Brain microvascular endothelial cell (primary cell): ENCODE data around the gene C1QTNF7.
A peak's percentile ranks its signal among the peaks of the same experiment; 100 is the strongest.

Experiments
- DNase-seq: peaks from one replicate; pipeline ENCODE4 v3.0.0-alpha.2; 2020
- H3K27ac ChIP-seq: fragments of 250-450 bp; sonication (Bioruptor Pico); 2 replicates; pipeline ENCODE4 v1.5.1; 2020; ENCODE audit warnings: mild to moderate bottlenecking, moderate library complexity
- H3K27me3 ChIP-seq: fragments of 250-450 bp; sonication (Bioruptor Pico); replicated peaks from 2 replicates; pipeline ENCODE4 v1.5.1; 2020; ENCODE audit warnings: mild to moderate bottlenecking
- H3K36me3 ChIP-seq: fragments of 250-450 bp; sonication (Bioruptor Pico); replicated peaks from 2 replicates; pipeline ENCODE4 v1.5.1; 2020; ENCODE audit warnings: mild to moderate bottlenecking
- H3K4me3 ChIP-seq: 2 replicates; pipeline ENCODE4 v1.5.1; 2011; ENCODE audit warnings: low read depth, mild to moderate bottlenecking, control low read depth, low read length, moderate library complexity
- CTCF ChIP-seq: IDR thresholded peaks from 2 replicates; pipeline ENCODE4 v1.5.1; 2011; ENCODE audit warnings: low read depth, mild to moderate bottlenecking, moderate library complexity, low read length, control low read depth, inconsistent platforms; ENCODE audit errors: missing control alignments
- in situ Hi-C: cut with HindIII; loops from 2 replicates; pipeline ENCODE4 v1.10.0; 2017; ENCODE audit warnings: low sequenced_read_pairs, low pct_ligation_motif_present

The C1QTNF7 gene

DNA sequence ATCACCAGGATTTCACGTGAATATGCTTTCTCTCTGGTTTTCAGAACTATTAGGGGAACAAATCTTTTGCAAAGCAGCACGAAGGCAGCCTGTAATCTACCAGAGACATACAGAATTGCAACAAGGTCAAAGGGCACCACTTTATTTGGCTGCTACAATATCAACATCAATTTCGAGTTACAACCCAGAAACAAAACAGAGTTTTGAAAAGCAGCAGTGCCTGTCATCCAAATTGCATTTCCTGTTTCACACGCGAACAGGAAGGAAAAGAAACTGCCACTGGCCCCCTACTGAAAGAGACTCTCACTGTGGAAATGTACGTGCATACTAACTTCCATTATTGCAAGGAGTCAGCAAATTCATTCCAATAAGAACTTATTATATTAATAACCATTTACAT lies 17.1 kb upstream of the C1QTNF7 start:
- in situ Hi-C loops: no loop called here
- DNase-seq: no peak
- Histone ChIP-seq H3K4me3 (no peak overlapping the region), H3K27ac (no peak overlapping the region), H3K27me3 (no peaks in the 10 kb centered on the region), H3K36me3 (no peaks in the 10 kb centered on the region)
- no peak for TF ChIP-seq CTCF

GRCh38 chr4:15412461-15412860 lies 15.4 kb upstream of the C1QTNF7 start:
- no peak for TF ChIP-seq CTCF
- DNase-seq: no peak
- H3K27ac ChIP-seq: no peak overlapping the region
- in situ Hi-C loops: no loop called here
- no peaks in the 10 kb centered on the region for H3K36me3 ChIP-seq
- no peak overlapping the region for H3K4me3 ChIP-seq
- no peaks in the 10 kb centered on the region for H3K27me3 ChIP-seq

- Histone ChIP-seq H3K36me3 (no peaks in the 10 kb centered on the region), H3K27me3 (no peaks in the 10 kb centered on the region), H3K4me3 (no peak overlapping the region), H3K27ac (no peak overlapping the region)
- in situ Hi-C loops: no loop called here
- no peak for TF ChIP-seq CTCF
- no peak for DNase-seq
Observed at GRCh38 chr4:15413010-15413622, 14.7 kb upstream of the C1QTNF7 start.

- H3K27me3 ChIP-seq: no peaks in the 10 kb centered on the region
- no peak overlapping the region for H3K4me3 ChIP-seq
- H3K36me3 ChIP-seq: no peaks in the 10 kb centered on the region
- in situ Hi-C loops: no loop called here
- DNase-seq: no peak
- no peak for TF ChIP-seq CTCF
- H3K27ac ChIP-seq: no peak overlapping the region
Observed at GRCh38 chr4:15413623-15414019, 14.2 kb upstream of the C1QTNF7 start.

- no peak for TF ChIP-seq CTCF
- no peak overlapping the region for H3K4me3 ChIP-seq
- H3K27ac ChIP-seq: peak overlapping the region; percentile 13
- DNase-seq: peak; percentile 29
- H3K36me3 ChIP-seq: no peaks in the 10 kb centered on the region
- no peaks in the 10 kb centered on the region for H3K27me3 ChIP-seq
- in situ Hi-C loops: no loop called here
Observed at GRCh38 chr4:15414551-15415091, 13.2 kb upstream of the C1QTNF7 start.
